ENCODE measurements around the gene ASPSCR1.

Gene ASPSCR1

DNA sequence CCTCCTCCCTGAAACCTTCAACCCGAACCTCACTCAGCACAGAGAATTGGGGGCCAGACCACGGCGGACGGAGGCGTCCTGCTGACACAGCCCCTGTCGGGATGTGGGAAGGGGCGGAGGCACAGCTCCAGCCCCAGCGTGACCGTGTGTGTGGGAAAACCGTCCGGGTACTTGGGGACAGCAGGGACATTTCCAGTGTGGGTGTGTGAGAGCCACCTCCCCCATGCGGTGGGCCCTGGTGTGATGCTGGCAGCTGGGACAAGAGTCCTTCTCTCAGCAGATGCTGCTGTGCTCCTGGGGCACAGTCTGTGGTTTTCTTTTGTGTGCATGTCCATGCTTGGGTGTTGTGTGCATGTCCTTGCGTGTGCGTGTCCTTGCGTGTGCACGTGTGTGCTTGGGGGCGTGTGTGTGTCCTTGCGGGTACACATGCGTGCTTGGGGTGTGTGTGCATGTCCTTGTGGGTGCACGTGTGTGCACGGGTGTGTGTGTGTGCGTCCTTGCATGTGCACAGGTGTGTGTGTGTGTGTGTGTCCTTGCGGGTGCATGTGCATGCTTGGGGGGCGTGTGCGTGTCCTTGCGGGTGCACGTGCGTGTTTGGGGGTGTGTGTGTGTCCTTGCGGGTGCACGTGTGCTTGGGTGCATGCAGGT is 28.4 kb downstream of the ASPSCR1 start:
- H3K9ac ChIP-seq (ENCODE audit: low read length) = no peak overlapping the region
- H3K27me3 ChIP-seq (ENCODE audit: control insufficient read depth, insufficient read depth, low read length) = no peaks in the 10 kb centered on the region
- no peaks in the 10 kb centered on the region for H3K9me3 ChIP-seq (ENCODE audit: control insufficient read depth, insufficient read depth, low read depth, low read length)
- no peaks in the 10 kb centered on the region for H3K36me3 ChIP-seq (ENCODE audit: control insufficient read depth, insufficient read depth, low read length)
- peaks cover 5% of the 10 kb centered on the region; the same call in 1 of the 2 replicates for H3K4me1 ChIP-seq (ENCODE audit: control insufficient read depth, insufficient read depth, low read length)
- no peak overlapping the region for H3K27ac ChIP-seq (ENCODE audit: low read depth, low read length)
- H3K4me3 ChIP-seq (ENCODE audit: low read depth, low read length) = no peak overlapping the region

DNA sequence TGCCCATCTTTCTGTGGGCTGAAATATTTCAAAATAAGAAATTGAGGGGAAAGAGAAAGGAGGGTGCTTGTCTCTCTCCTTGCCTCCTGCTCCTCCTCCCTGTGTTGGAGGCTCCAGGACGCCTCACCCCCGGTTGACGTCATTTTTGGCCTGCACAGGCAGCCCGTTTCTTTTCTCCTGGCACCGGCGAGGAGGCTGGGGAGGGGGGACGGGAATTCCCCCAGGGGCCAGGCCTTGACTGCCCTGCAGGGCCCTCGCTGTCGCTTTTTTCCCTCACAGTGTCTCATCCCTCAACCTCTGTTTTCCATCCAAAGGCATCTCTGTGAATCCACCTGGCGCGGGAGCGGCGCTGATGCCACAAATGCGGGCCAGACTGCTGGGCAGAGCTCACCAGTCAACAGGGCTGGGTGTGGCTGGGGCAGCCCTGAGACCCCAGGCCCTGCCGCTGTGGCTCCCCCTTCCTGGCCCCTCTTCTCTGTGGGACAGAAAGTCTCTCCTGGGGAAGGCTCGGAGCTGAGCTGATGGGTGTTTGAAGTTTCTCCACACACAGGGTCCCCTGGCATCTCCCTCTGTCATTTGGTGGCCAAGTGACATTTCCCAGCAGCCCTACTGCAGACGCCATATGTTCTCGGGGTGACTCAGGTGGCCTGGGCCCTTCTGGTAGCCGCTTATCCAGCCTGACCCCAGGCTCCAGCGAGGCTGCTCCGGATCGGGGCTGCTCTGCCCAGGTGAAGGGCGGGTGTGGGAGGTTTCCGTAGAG is 29.2 kb downstream of the ASPSCR1 start:
- H3K9ac ChIP-seq (ENCODE audit: low read length) = no peak overlapping the region
- H3K27me3 ChIP-seq (ENCODE audit: control insufficient read depth, insufficient read depth, low read length) = no peaks in the 10 kb centered on the region
- no peak overlapping the region for H3K4me3 ChIP-seq (ENCODE audit: low read depth, low read length)
- H3K4me1 ChIP-seq (ENCODE audit: control insufficient read depth, insufficient read depth, low read length) = peaks cover 5% of the 10 kb centered on the region; the same call in 1 of the 2 replicates
- no peaks in the 10 kb centered on the region for H3K9me3 ChIP-seq (ENCODE audit: control insufficient read depth, insufficient read depth, low read depth, low read length)
- H3K27ac ChIP-seq (ENCODE audit: low read depth, low read length) = no peak overlapping the region
- H3K36me3 ChIP-seq (ENCODE audit: control insufficient read depth, insufficient read depth, low read length) = no peaks in the 10 kb centered on the region; the same call in 1 of the 2 replicates

DNA sequence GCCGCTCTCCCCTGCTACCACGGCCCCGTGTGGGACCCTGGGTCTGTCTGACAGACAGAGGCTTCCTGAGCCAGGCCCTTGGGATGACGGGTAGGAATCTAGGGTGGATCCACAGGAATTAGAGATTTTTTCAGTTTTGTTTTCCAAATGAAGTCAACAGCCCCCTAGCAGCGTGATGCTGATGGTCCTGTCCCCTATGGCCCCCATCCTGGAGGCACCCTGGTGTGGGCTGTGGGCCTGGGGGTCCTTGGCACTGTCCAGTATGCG is 29.7 kb downstream of the ASPSCR1 start:
- Histone ChIP-seq H3K4me3 (ENCODE audit: low read depth, low read length) (no peak overlapping the region), H3K9ac (ENCODE audit: low read length) (no peak overlapping the region), H3K27me3 (ENCODE audit: control insufficient read depth, insufficient read depth, low read length) (no peaks in the 10 kb centered on the region), H3K36me3 (ENCODE audit: control insufficient read depth, insufficient read depth, low read length) (no peaks in the 10 kb centered on the region; the same call in 1 of the 2 replicates), H3K9me3 (ENCODE audit: control insufficient read depth, insufficient read depth, low read depth, low read length) (no peaks in the 10 kb centered on the region), H3K27ac (ENCODE audit: low read depth, low read length) (no peak overlapping the region), H3K4me1 (ENCODE audit: control insufficient read depth, insufficient read depth, low read length) (peaks cover 9% of the 10 kb centered on the region; the same call in 1 of the 2 replicates)

DNA sequence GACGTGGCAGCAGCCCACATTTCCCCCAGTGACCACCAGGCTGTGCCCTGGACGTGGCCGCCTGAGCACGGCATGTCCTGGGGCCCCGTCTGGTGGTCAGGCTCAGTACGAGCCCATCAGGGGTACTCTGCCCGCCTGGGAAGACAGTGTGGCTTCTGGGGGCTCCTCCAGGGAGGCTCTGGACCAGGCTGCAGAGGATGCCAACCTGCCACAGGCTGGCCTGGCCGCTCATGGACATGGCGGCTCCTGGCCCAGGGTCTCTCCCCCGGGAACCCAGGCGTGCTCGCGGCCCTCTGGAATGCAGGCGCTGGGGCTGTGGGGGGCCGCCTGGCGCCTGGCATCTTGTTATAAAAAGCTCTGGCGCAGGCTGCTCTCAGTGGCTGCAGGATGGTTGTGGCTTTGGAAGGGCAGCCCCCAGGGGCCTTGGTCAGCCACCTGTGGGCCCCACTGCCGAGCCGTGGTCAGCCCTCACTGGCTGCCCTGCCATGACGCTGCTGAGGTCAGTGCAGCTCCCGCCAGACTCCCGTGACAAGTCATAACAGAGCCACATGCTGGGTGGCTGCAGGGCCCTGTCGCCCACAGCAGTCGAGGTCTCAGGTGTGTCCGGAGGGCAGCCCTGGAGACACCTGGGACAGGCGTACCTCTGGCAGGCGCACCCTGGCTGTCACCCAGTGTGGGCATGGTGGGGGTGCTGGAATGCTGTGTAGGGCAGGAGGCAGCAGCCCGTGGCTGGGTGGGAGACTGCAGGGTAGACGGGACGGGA is 30.2 kb downstream of the ASPSCR1 start:
- peaks cover 15% of the 10 kb centered on the region; the same call in 1 of the 2 replicates for H3K4me1 ChIP-seq (ENCODE audit: control insufficient read depth, insufficient read depth, low read length)
- H3K36me3 ChIP-seq (ENCODE audit: control insufficient read depth, insufficient read depth, low read length) = no peaks in the 10 kb centered on the region; the same call in 1 of the 2 replicates
- no peak overlapping the region for H3K27ac ChIP-seq (ENCODE audit: low read depth, low read length)
- H3K9ac ChIP-seq (ENCODE audit: low read length) = no peak overlapping the region
- H3K27me3 ChIP-seq (ENCODE audit: control insufficient read depth, insufficient read depth, low read length) = no peaks in the 10 kb centered on the region
- no peak overlapping the region for H3K4me3 ChIP-seq (ENCODE audit: low read depth, low read length)
- H3K9me3 ChIP-seq (ENCODE audit: control insufficient read depth, insufficient read depth, low read depth, low read length) = no peaks in the 10 kb centered on the region

DNA sequence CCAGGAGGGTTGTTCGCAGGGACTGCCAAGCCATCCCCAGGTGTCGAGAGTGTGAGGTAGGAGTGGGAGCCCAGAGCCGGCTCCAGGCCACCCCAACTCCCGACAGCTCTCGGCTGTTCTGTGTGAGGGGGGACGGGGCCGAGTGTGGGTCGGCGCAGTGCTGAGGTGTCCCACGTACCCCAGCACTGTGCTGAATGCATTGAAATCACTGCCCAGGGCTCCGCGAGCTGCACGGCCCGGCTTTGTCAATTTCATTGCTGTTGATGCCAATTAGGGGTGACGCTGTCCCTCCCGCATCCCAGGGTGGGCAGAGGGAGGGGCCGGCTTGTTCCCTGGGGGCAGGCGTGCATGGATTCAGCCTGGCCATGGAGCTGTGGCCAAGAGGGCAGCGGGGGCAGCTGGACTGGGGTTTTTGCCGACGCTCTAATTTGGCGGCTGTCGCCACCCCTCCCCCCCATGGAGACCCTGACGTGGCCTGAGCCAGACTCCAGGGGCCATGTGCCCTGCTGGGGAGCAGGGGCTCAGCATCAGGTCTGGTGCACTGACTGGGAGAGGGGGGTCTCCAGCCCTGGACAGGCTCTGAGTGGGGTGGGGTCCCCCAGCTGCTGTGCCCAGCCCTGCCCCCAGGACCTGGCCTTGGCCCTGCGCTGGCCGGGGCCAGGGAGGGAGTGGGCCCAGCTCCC is 31.0 kb downstream of the ASPSCR1 start:
- Histone ChIP-seq H3K9me3 (ENCODE audit: control insufficient read depth, insufficient read depth, low read depth, low read length) (no peaks in the 10 kb centered on the region), H3K4me3 (ENCODE audit: low read depth, low read length) (no peak overlapping the region), H3K27ac (ENCODE audit: low read depth, low read length) (no peak overlapping the region), H3K27me3 (ENCODE audit: control insufficient read depth, insufficient read depth, low read length) (no peaks in the 10 kb centered on the region), H3K4me1 (ENCODE audit: control insufficient read depth, insufficient read depth, low read length) (peaks cover 19% of the 10 kb centered on the region; the same call in 1 of the 2 replicates), H3K9ac (ENCODE audit: low read length) (no peak overlapping the region), H3K36me3 (ENCODE audit: control insufficient read depth, insufficient read depth, low read length) (no peaks in the 10 kb centered on the region; the same call in 1 of the 2 replicates)

DNA sequence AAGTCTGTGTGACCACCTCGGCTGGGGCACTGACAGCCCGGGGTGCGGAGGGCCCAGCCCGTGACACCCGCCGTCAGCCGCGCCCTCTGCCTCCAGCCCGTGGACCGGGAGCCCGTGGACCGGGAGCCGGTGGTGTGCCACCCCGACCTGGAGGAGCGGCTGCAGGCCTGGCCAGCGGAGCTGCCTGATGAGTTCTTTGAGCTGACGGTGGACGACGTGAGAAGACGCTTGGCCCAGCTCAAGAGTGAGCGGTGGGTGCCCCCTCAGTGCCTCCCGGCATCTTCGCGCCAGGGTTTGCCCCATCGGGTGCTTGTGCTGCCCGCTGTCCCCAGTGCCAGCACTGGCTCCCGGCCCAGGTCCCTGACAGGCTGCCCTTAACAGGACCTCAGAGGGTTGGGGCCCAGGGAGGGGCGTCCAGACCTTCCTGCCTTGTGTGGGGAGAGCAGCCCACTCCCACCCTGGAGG is 31.5 kb downstream of the ASPSCR1 start:
- H3K36me3 ChIP-seq (ENCODE audit: control insufficient read depth, insufficient read depth, low read length) = no peaks in the 10 kb centered on the region; the same call in 1 of the 2 replicates
- peaks cover 16% of the 10 kb centered on the region; the same call in 1 of the 2 replicates for H3K4me1 ChIP-seq (ENCODE audit: control insufficient read depth, insufficient read depth, low read length)
- no peaks in the 10 kb centered on the region for H3K9me3 ChIP-seq (ENCODE audit: control insufficient read depth, insufficient read depth, low read depth, low read length)
- no peak overlapping the region for H3K4me3 ChIP-seq (ENCODE audit: low read depth, low read length)
- H3K27ac ChIP-seq (ENCODE audit: low read depth, low read length) = no peak overlapping the region
- no peaks in the 10 kb centered on the region for H3K27me3 ChIP-seq (ENCODE audit: control insufficient read depth, insufficient read depth, low read length)
- no peak overlapping the region for H3K9ac ChIP-seq (ENCODE audit: low read length)

DNA sequence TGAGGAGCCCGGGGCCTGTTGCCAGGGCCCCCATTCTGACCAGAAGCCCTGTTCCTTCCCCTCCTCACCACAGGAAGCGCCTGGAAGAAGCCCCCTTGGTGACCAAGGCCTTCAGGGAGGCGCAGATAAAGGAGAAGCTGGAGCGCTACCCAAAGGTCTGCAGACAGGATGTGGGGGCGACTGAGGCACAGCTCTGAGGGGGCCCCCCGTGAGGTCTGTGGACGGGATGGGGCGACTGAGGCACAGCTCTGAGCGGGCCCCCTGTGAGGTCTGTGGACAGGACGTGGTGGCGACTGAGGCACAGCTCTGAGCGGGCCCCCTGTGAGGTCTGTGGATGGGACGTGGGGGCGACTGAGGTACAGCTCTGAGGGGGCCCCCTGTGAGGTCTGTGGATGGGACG is 32.0 kb downstream of the ASPSCR1 start:
- H3K9ac ChIP-seq (ENCODE audit: low read length) = no peak overlapping the region
- no peaks in the 10 kb centered on the region for H3K9me3 ChIP-seq (ENCODE audit: control insufficient read depth, insufficient read depth, low read depth, low read length)
- no peaks in the 10 kb centered on the region; the same call in 1 of the 2 replicates for H3K36me3 ChIP-seq (ENCODE audit: control insufficient read depth, insufficient read depth, low read length)
- no peaks in the 10 kb centered on the region for H3K27me3 ChIP-seq (ENCODE audit: control insufficient read depth, insufficient read depth, low read length)
- H3K4me3 ChIP-seq (ENCODE audit: low read depth, low read length) = no peak overlapping the region
- no peak overlapping the region for H3K27ac ChIP-seq (ENCODE audit: low read depth, low read length)
- peaks cover 16% of the 10 kb centered on the region; the same call in 1 of the 2 replicates for H3K4me1 ChIP-seq (ENCODE audit: control insufficient read depth, insufficient read depth, low read length)

DNA sequence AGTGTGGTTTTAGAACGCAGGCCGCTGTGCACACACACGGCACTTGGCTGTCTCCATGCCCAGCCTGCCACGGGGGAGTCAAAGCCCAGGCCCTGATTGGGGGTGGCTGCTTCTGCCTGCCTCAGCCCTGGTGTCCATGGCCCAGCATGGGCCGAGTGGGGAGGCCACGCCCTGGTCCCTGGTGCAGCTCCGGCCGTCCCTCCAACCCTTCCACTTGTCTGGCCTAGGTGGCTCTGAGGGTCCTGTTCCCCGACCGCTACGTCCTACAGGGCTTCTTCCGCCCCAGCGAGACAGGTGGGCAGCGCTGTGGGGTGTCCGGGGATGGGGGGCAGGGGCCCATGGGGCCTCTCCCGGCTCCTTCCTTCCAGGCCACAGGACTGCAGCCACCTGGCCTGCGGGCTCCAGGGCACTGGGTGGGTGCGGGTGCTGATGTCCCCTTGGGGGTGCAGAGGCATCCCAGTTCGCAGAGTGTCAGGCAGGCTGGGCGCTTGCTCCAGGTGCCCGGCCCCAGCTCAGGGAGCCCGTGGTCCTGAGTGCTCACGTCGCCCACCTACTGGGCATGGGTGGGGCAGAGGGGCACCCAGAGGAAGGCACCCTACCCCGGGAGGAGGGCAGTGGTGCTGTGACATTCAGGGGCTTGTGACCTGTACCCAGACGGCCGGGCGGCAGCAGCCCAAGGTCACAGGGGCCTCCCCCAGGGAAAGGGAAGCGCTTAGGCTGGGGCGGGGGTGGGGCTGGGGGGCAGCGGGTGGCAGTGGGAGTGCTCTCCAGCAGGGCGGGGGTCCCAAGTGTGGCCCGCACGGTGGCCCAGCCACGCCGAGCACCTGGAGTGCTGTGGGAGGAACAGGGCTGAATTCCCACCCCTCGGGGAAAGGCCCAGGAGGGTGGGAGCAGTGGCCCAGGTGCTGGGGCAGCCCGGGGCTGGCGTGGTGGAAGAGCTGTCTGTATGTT is 33.4 kb downstream of the ASPSCR1 start:
- no peak overlapping the region for H3K9ac ChIP-seq (ENCODE audit: low read length)
- H3K27ac ChIP-seq (ENCODE audit: low read depth, low read length) = no peak overlapping the region
- H3K9me3 ChIP-seq (ENCODE audit: control insufficient read depth, insufficient read depth, low read depth, low read length) = no peaks in the 10 kb centered on the region
- H3K4me1 ChIP-seq (ENCODE audit: control insufficient read depth, insufficient read depth, low read length) = peaks cover 16% of the 10 kb centered on the region; the same call in 1 of the 2 replicates
- no peaks in the 10 kb centered on the region; the same call in 1 of the 2 replicates for H3K36me3 ChIP-seq (ENCODE audit: control insufficient read depth, insufficient read depth, low read length)
- no peak overlapping the region for H3K4me3 ChIP-seq (ENCODE audit: low read depth, low read length)
- no peaks in the 10 kb centered on the region for H3K27me3 ChIP-seq (ENCODE audit: control insufficient read depth, insufficient read depth, low read length)

DNA sequence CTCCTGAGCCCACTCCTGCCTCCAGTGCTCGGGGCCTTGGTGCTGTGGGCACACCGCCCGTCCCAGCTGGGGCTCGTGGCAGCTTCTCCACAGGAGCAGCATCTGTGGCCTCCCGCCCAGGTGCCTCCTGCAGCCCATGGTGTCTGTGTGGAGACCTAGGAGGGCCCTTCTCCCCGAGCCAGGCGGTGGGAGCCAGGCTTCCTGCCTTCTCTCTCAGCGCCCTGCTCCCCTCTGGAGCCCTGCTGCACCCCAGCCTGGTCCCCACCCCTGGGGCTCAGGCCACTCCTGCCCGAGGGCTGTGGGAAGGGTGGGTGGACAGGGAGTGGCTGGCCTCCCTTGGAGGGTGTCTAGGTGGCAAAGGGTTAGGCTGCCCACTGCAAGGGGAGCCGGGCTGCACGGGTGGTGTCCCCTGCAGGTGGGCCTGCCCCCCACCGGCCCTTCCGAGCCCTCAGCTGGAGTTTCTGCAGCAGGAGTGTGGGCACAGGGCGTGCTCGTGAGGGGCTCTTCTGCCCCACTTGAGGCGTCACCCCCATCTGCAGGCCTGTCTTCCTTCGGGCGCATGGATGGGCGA is 34.3 kb downstream of the ASPSCR1 start:
- H3K4me3 ChIP-seq (ENCODE audit: low read depth, low read length) = no peak overlapping the region
- no peaks in the 10 kb centered on the region for H3K9me3 ChIP-seq (ENCODE audit: control insufficient read depth, insufficient read depth, low read depth, low read length)
- 0 out of 2 replicates have a peak overlapping the region, but pooled peaks have one; percentile 61 for H3K27ac ChIP-seq (ENCODE audit: low read depth, low read length)
- no peak overlapping the region for H3K9ac ChIP-seq (ENCODE audit: low read length)
- H3K27me3 ChIP-seq (ENCODE audit: control insufficient read depth, insufficient read depth, low read length) = no peaks in the 10 kb centered on the region
- H3K4me1 ChIP-seq (ENCODE audit: control insufficient read depth, insufficient read depth, low read length) = peaks cover 16% of the 10 kb centered on the region; the same call in 1 of the 2 replicates
- H3K36me3 ChIP-seq (ENCODE audit: control insufficient read depth, insufficient read depth, low read length) = no peaks in the 10 kb centered on the region; the same call in 1 of the 2 replicates
